ENCODE measurements around the gene NAV2. TPM values are rescaled to one million over a fixed set of nuclear protein-coding genes. Genes with fewer than 3 reads are reported as not detected.

Gene NAV2
- total RNA-seq, 1 experiment from 2014 or later = 46.3 TPM

DNA sequence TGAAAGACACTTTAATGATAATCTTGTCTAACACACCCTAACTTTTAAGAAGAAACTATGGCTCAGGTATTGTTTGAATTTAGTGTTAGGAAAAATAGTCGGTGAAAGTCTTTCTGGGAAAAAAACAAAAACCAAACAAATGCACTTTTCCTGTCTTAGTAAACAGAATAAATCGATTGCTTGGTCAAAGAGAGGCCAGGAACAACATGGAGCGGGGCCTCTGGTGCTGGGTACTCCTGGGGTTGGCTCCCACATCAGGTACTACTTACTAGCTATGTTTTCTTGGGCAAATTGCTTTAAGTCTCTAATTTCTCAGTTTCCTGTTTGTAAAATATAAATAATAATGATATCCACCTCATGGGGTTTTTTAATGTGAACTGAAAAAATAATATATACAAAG lies 46.8 kb downstream of the NAV2 start:
- Histone ChIP-seq H3K27me3 (ENCODE audit: insufficient read depth, low read length) (no peaks in the 10 kb centered on the region), H3K14ac (ENCODE audit: insufficient read depth, low read length) (no peak overlapping the region), H3K9ac (ENCODE audit: extremely low read depth, insufficient read length, low read length) (no peak overlapping the region), H2AK5ac (ENCODE audit: insufficient read length, low read length) (no peak overlapping the region), H3K79me2 (ENCODE audit: insufficient read depth, low read length) (no peaks in the 10 kb centered on the region), H3K18ac (ENCODE audit: insufficient read length, low read depth, low read length) (no peak overlapping the region), H2BK20ac (ENCODE audit: low read depth, low read length, poor library complexity, severe bottlenecking) (no peak overlapping the region), H4K5ac (ENCODE audit: insufficient read length, low read depth, low read length) (no peak overlapping the region), H3K23me2 (ENCODE audit: insufficient read length, low read depth, low read length, poor library complexity, severe bottlenecking) (no peaks in the 10 kb centered on the region), H3K23ac (ENCODE audit: insufficient read length, low read depth, low read length) (no peak overlapping the region), H3T11ph (ENCODE audit: low read length) (no peak overlapping the region), H2AFZ (ENCODE audit: low read length) (no peak overlapping the region), H4K8ac (replicated peaks; ENCODE audit: insufficient read length, low read depth, low read length) (no peak overlapping the region), H3K4me2 (ENCODE audit: insufficient read depth, insufficient read length, low read length) (no peak overlapping the region), H3K56ac (ENCODE audit: insufficient read length, low read depth, low read length) (no peak overlapping the region), H3K4ac (ENCODE audit: low read depth, low read length) (no peak overlapping the region), H2BK120ac (ENCODE audit: low read depth, low read length, poor library complexity, severe bottlenecking) (no peak overlapping the region), H4K91ac (ENCODE audit: insufficient read length, low read depth, low read length) (no peak overlapping the region), H2BK15ac (ENCODE audit: low read depth, low read length) (no peak overlapping the region), H3K9me3 (ENCODE audit: control insufficient read depth, low read depth, low read length) (no peaks in the 10 kb centered on the region), H4K20me1 (ENCODE audit: control insufficient read depth, insufficient read depth, insufficient read length) (no peaks in the 10 kb centered on the region), H2BK12ac (ENCODE audit: insufficient read length, low read depth, low read length) (no peak overlapping the region), H2BK5ac (ENCODE audit: insufficient read length, low read length) (no peak overlapping the region), H3K27ac (ENCODE audit: insufficient read length, low read depth, low read length) (no peak overlapping the region), H3K79me1 (ENCODE audit: insufficient read depth, low read depth, low read length, poor library complexity, severe bottlenecking) (no peaks in the 10 kb centered on the region), H3K4me1 (ENCODE audit: insufficient read depth, low read length) (peaks cover 15% of the 10 kb centered on the region)
- Mint-ChIP-seq H3K4me1 (peaks cover 41 to 54% of the 10 kb centered on the region in 2 experiments), H3K4me3 (no peak overlapping the region), H3K9me3 (no peaks in the 10 kb centered on the region), H3K27ac (no peak overlapping the region), H3K36me3 (ENCODE audit: insufficient read depth in 1 of 3, low read depth in 3 of 3) (no peaks in the 10 kb centered on the region), H3K27me3 (ENCODE audit: low read depth) (no peaks in the 10 kb centered on the region)
- no peak for DNase-seq
- WGBS (ENCODE audit: extremely low coverage, insufficient read length, low lambda C conversion rate) = no CpG with 5 or more reads among the region's 3 CpGs
- TF ChIP-seq, protein P1, sequence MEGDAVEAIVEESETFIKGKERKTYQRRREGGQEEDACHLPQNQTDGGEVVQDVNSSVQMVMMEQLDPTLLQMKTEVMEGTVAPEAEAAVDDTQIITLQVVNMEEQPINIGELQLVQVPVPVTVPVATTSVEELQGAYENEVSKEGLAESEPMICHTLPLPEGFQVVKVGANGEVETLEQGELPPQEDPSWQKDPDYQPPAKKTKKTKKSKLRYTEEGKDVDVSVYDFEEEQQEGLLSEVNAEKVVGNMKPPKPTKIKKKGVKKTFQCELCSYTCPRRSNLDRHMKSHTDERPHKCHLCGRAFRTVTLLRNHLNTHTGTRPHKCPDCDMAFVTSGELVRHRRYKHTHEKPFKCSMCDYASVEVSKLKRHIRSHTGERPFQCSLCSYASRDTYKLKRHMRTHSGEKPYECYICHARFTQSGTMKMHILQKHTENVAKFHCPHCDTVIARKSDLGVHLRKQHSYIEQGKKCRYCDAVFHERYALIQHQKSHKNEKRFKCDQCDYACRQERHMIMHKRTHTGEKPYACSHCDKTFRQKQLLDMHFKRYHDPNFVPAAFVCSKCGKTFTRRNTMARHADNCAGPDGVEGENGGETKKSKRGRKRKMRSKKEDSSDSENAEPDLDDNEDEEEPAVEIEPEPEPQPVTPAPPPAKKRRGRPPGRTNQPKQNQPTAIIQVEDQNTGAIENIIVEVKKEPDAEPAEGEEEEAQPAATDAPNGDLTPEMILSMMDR (conservative IDR thresholded peaks at IDR 0.05) = no peak
